ENCODE data around the gene KRTAP20-4. TPM values are rescaled to one million over a fixed set of nuclear protein-coding genes. Genes with fewer than 3 reads are reported as not detected.

Gene KRTAP20-4
- total RNA-seq, 1 donor from 2014 or later = not detected

DNA sequence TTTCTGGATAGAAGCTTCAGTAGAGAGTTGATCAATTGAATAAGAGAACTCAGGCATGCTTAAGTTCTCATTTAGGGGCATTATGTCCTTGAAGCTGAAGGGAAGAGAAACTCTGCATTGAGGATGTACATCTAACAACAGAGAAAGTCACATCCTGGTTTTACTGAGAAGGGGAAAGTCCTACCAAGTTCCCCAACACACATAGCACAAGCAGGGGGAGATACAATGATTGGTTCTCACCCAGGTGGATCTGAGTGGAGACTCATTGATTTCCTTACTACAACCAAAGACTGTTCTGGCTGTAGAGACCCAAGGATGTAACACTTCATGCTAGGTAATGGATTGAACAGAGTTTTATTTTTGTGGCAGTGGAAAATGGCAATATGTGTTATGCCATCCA is 5.2 kb upstream of the KRTAP20-4 start:
- no peaks in the 10 kb centered on the region for H3K4me1 Mint-ChIP-seq
- no peak overlapping the region for H3K27ac Mint-ChIP-seq
- H3K4me3 ChIP-seq = no peak overlapping the region
- H3K4me2 ChIP-seq = no peak overlapping the region
- DNase-seq (ENCODE audit: low spot score) = no peak
- H3K9me3 Mint-ChIP-seq = no peaks in the 10 kb centered on the region
- H3K27me3 ChIP-seq = no peaks in the 10 kb centered on the region
- H3K27ac ChIP-seq = no peak overlapping the region
- no peaks in the 10 kb centered on the region for H3K36me3 Mint-ChIP-seq
- H3K4me1 ChIP-seq = no peaks in the 10 kb centered on the region
- H3F3A ChIP-seq (ENCODE audit: low read depth) = no peaks in the 10 kb centered on the region
- TF ChIP-seq EZH2phosphoT487 (IDR thresholded peaks at IDR 0.05) = no peak
- no peak for TF ChIP-seq EZH2 (IDR thresholded peaks at IDR 0.05)
- no peak for TF ChIP-seq CTCF (IDR thresholded peaks at IDR 0.05)
- no peaks in the 10 kb centered on the region for H4K20me1 ChIP-seq (ENCODE audit: low read depth)
- H3K4me3 Mint-ChIP-seq = no peak overlapping the region
- H3K9me3 ChIP-seq (ENCODE audit: low read depth) = peaks cover 30% of the 10 kb centered on the region
- H3K36me3 ChIP-seq = no peaks in the 10 kb centered on the region
- peaks cover 3% of the 10 kb centered on the region for H3K27me3 Mint-ChIP-seq (ENCODE audit: insufficient read depth, low read depth)
- no peaks in the 10 kb centered on the region for H3K79me2 ChIP-seq (ENCODE audit: low read depth)
- no peak overlapping the region for H3K9ac ChIP-seq
- H2AFZ ChIP-seq (replicated peaks) = no peak overlapping the region

DNA sequence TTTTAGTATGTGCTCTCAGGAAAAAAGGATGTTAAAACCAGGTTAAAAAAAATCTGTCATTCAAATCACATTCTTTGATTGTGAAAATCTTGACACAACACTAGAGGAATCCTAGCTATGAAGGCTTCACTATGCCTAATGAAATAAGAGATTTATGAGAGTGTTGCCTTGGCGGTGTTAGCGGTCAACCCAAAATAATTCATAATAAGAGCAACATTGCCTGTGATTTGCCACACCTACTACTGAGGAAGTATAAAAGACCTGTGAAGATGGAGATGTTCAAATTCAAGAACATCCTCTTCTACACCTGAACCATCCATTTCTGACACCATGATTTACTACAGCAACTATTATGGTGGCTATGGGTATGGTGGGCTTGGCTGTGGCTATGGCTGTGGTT is 4.3 kb upstream of the KRTAP20-4 start, which contains the start of gene KRTAP20-1:
Gene KRTAP20-1, plus strand, starts transcription at position 301 of the 400 bp plus-strand sequence. Its CDS starts 30 bp downstream, at position 331.
- Histone ChIP-seq H3K9ac (no peak within 1 kb of the TSS), H3K4me3 (no peak within 1 kb of the TSS), H3K27me3 (no peaks in the 10 kb centered on the region), H3K27ac (no peak within 1 kb of the TSS), H3K4me1 (no peaks in the 10 kb centered on the region), H3K4me2 (no peak within 1 kb of the TSS), H3F3A (ENCODE audit: low read depth) (no peaks in the 10 kb centered on the region), H4K20me1 (ENCODE audit: low read depth) (no peaks in the 10 kb centered on the region), H2AFZ (replicated peaks) (no peak within 1 kb of the TSS), H3K79me2 (ENCODE audit: low read depth) (no peaks in the 10 kb centered on the region), H3K9me3 (ENCODE audit: low read depth) (peaks cover 32% of the 10 kb centered on the region), H3K36me3 (no peaks in the 10 kb centered on the region)
- Mint-ChIP-seq H3K27me3 (ENCODE audit: insufficient read depth, low read depth) (no peaks in the 10 kb centered on the region), H3K27ac (no peak within 1 kb of the TSS), H3K4me3 (no peak within 1 kb of the TSS), H3K9me3 (no peaks in the 10 kb centered on the region), H3K36me3 (no peaks in the 10 kb centered on the region), H3K4me1 (no peaks in the 10 kb centered on the region)
- DNase-seq (ENCODE audit: low spot score) = no peak
- TF ChIP-seq CTCF (IDR thresholded peaks at IDR 0.05) (no peak), EZH2 (IDR thresholded peaks at IDR 0.05) (no peak), EZH2phosphoT487 (IDR thresholded peaks at IDR 0.05) (no peak)

DNA sequence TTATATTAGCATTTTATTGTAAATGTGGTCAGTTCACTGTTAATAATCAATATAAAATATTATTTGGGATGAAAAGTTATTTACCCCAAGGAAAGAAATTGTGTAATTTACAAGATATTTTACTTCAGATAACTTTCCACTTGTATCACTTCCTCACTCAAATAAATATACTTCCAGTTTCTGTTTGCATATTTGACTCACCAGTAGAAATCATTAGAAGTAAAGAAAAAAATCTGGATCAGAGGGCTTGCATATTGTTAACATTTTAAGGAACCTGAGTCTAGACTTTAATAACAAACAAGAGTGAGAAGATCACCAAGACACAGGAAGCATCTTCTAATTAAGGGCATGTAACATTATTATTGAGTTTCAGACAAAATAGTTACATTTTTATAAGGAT is 347 bp upstream of the KRTAP20-4 start:
- H3K9me3 Mint-ChIP-seq = peaks cover 3% of the 10 kb centered on the region
- no peaks in the 10 kb centered on the region for H3K79me2 ChIP-seq (ENCODE audit: low read depth)

More for the DNA sequence above, 347 bp upstream of the KRTAP20-4 start:
- Mint-ChIP-seq H3K36me3 (no peaks in the 10 kb centered on the region), H3K27me3 (ENCODE audit: insufficient read depth, low read depth) (peaks cover 2% of the 10 kb centered on the region), H3K27ac (no peak overlapping the region), H3K4me3 (no peak overlapping the region), H3K4me1 (no peaks in the 10 kb centered on the region)
- H3K4me3 ChIP-seq = no peak overlapping the region
- peaks cover 15% of the 10 kb centered on the region for H3K9me3 ChIP-seq (ENCODE audit: low read depth)
- TF ChIP-seq CTCF (IDR thresholded peaks at IDR 0.05) = no peak
- no peak for TF ChIP-seq EZH2phosphoT487 (IDR thresholded peaks at IDR 0.05)
- TF ChIP-seq EZH2 (IDR thresholded peaks at IDR 0.05) = no peak
- H3K9ac ChIP-seq = no peak overlapping the region
- H3K27me3 ChIP-seq = no peaks in the 10 kb centered on the region
- no peak overlapping the region for H3K27ac ChIP-seq
- H2AFZ ChIP-seq (replicated peaks) = no peak overlapping the region
- H3K4me1 ChIP-seq = no peaks in the 10 kb centered on the region
- H3F3A ChIP-seq (ENCODE audit: low read depth) = no peaks in the 10 kb centered on the region
- no peak overlapping the region for H3K4me2 ChIP-seq
- DNase-seq (ENCODE audit: low spot score) = no peak
- H4K20me1 ChIP-seq (ENCODE audit: low read depth) = no peaks in the 10 kb centered on the region
- no peaks in the 10 kb centered on the region for H3K36me3 ChIP-seq

Data from neural progenitor cell (in vitro differentiated cells).